GM21528 (cell line): ENCODE data around the gene FNDC8.
"Not testable (repeated sequence)": the region's sequence is repeated elsewhere in the genome, so short reads cannot be mapped to it uniquely, and the experiment has no call there.

Source experiments
- ATAC-seq: cut with Tn5 transposase; IDR thresholded peaks from one replicate; pipeline ENCODE4 v1.9.1; 2021; ENCODE audit warnings: mild to moderate bottlenecking, moderate library complexity; ENCODE audit not compliant: unreplicated experiment, low FRiP score

The FNDC8 gene

GRCh38 chr17:35167046-35167445 lies 45.6 kb downstream of the FNDC8 start:
- ATAC-seq = no peak

GRCh38 chr17:35167666-35168065 lies 46.3 kb downstream of the FNDC8 start:
- no peak for ATAC-seq

GRCh38 chr17:35169835-35170363 lies 48.5 kb downstream of the FNDC8 start:
- ATAC-seq = no peak

GRCh38 chr17:35170968-35171771 lies 49.8 kb downstream of the FNDC8 start:
- ATAC-seq = no peak

GRCh38 chr17:35171834-35172233 lies 50.4 kb downstream of the FNDC8 start:
- no peak for ATAC-seq

- not testable (repeated sequence) for ATAC-seq
Measured at GRCh38 chr17:35172321-35172720, 50.9 kb downstream of the FNDC8 start.

GRCh38 chr17:35174835-35175334 lies 53.5 kb downstream of the FNDC8 start:
- no peak for ATAC-seq

- no peak for ATAC-seq
Measured at GRCh38 chr17:35175638-35176415, 54.4 kb downstream of the FNDC8 start.

- no peak for ATAC-seq
Measured at GRCh38 chr17:35176897-35177296, 55.5 kb downstream of the FNDC8 start.

GRCh38 chr17:35179379-35179778 lies 58.0 kb downstream of the FNDC8 start:
- ATAC-seq = not testable (repeated sequence)
